SK-N-SH treated with all-trans-retinoic acid at 6 μM for 48 hours (cell line): Measurements from ENCODE around the gene DYNLT2.

Experiments used
- ATAC-seq: fragments of 200-7000 bp; cut with Tn5 transposase; 3 replicates; pipeline ENCODE4 v1.9.1; 2020; ENCODE audit warnings: mild to moderate bottlenecking, moderate library complexity
- ARNTL ChIP-seq: fragments of 450-650 bp; formaldehyde crosslinking; IDR thresholded peaks from 2 replicates; pipeline ENCODE4 v1.5.0; 2020; ENCODE audit warnings: low read depth, mild to moderate bottlenecking, moderate library complexity, borderline replicate concordance
- BACH2 ChIP-seq: fragments of 250-450 bp; sonication (Bioruptor Pico); IDR thresholded peaks from 2 replicates; pipeline ENCODE4 v1.9.0; 2021; ENCODE audit warnings: mild to moderate bottlenecking, borderline replicate concordance
- CSDC2 ChIP-seq: fragments of 250-450 bp; sonication (Bioruptor Pico); IDR thresholded peaks from 2 replicates; pipeline ENCODE4 v1.5.0; 2020; ENCODE audit warnings: mild to moderate bottlenecking, moderate library complexity
- ESRRG ChIP-seq: fragments of 250-450 bp; sonication (Bioruptor Pico); IDR thresholded peaks from 2 replicates; pipeline ENCODE4 v1.6.1; 2021; ENCODE audit warnings: mild to moderate bottlenecking
- GLIS3 ChIP-seq: fragments of 250-450 bp; sonication (Bioruptor Pico); IDR thresholded peaks from 2 replicates; pipeline ENCODE4 v1.5.0; 2020; ENCODE audit warnings: mild to moderate bottlenecking, moderate library complexity
- ISL1 ChIP-seq: fragments of 250-450 bp; sonication (Bioruptor Pico); IDR thresholded peaks from 2 replicates; pipeline ENCODE4 v2.1.2; 2022; ENCODE audit warnings: mild to moderate bottlenecking, moderate library complexity
- OSR1 ChIP-seq: fragments of 250-450 bp; sonication (Bioruptor Pico); IDR thresholded peaks from 2 replicates; pipeline ENCODE4 v1.8.0; 2022; ENCODE audit warnings: moderate library complexity, mild to moderate bottlenecking, inconsistent platforms
- PPARA ChIP-seq: fragments of 250-450 bp; sonication (Bioruptor Pico); IDR thresholded peaks from 2 replicates; pipeline ENCODE4 v1.5.0; 2020; ENCODE audit warnings: mild to moderate bottlenecking, borderline replicate concordance
- RARB ChIP-seq: fragments of 250-450 bp; sonication (Bioruptor Pico); IDR thresholded peaks from 2 replicates; pipeline ENCODE4 v1.8.0; 2021; ENCODE audit warnings: mild to moderate bottlenecking, moderate library complexity
- SNAI2 ChIP-seq: fragments of 250-450 bp; sonication (Bioruptor Pico); IDR thresholded peaks from 2 replicates; pipeline ENCODE4 v1.5.0; 2020; ENCODE audit warnings: mild to moderate bottlenecking, moderate library complexity
- TCF4 ChIP-seq: fragments of 250-450 bp; sonication (Bioruptor Pico); IDR thresholded peaks from 2 replicates; pipeline ENCODE4 v1.8.0; 2021; ENCODE audit warnings: mild to moderate bottlenecking, moderate library complexity, borderline replicate concordance
- TOX ChIP-seq: fragments of 250-450 bp; sonication (Bioruptor Pico); IDR thresholded peaks from 2 replicates; pipeline ENCODE4 v1.8.0; 2021; ENCODE audit warnings: mild to moderate bottlenecking, moderate library complexity, borderline replicate concordance
- ZC3H10 ChIP-seq: fragments of 250-450 bp; sonication (Bioruptor Pico); IDR thresholded peaks from 2 replicates; pipeline ENCODE4 v1.5.1; 2021; ENCODE audit warnings: mild to moderate bottlenecking, moderate library complexity
- ZFP3 ChIP-seq: fragments of 250-450 bp; sonication (Bioruptor Pico); IDR thresholded peaks from 2 replicates; pipeline ENCODE4 v1.5.0; 2020; ENCODE audit warnings: mild to moderate bottlenecking, moderate library complexity
- ZFP30 ChIP-seq: fragments of 450-650 bp; formaldehyde crosslinking; IDR thresholded peaks from 2 replicates; pipeline ENCODE4 v1.5.0; 2022; ENCODE audit warnings: mild to moderate bottlenecking, moderate library complexity
- ZNF565 ChIP-seq: fragments of 450-650 bp; formaldehyde crosslinking; conservative IDR thresholded peaks from 2 replicates; pipeline ENCODE4 v1.5.0; 2020; ENCODE audit warnings: low read depth, mild to moderate bottlenecking, moderate library complexity
- ZNF70 ChIP-seq: fragments of 450-650 bp; formaldehyde crosslinking; IDR thresholded peaks from 2 replicates; pipeline ENCODE4 v1.5.0; 2020; ENCODE audit warnings: mild to moderate bottlenecking, moderate library complexity
- ZNF8 ChIP-seq: fragments of 450-650 bp; formaldehyde crosslinking; IDR thresholded peaks from 2 replicates; pipeline ENCODE4 v1.5.0; 2020; ENCODE audit warnings: mild to moderate bottlenecking, moderate library complexity
- TF ChIP-seq, protein P1 (sequence below): fragments of 250-450 bp; sonication (Bioruptor Pico); IDR thresholded peaks from 2 replicates; pipeline ENCODE4 v1.5.1; 2021; ENCODE audit warnings: mild to moderate bottlenecking, moderate library complexity
- TF ChIP-seq, protein P2 (sequence below): fragments of 250-450 bp; sonication (Bioruptor Pico); IDR thresholded peaks from 2 replicates; pipeline ENCODE4 v1.5.1; 2020; ENCODE audit warnings: low read depth, mild to moderate bottlenecking, moderate library complexity
- TF ChIP-seq, protein P3 (sequence below): fragments of 250-450 bp; sonication (Bioruptor Pico); IDR thresholded peaks from 2 replicates; pipeline ENCODE4 v1.8.0; 2021; ENCODE audit warnings: low read depth, mild to moderate bottlenecking, moderate library complexity, borderline replicate concordance
- TF ChIP-seq, protein P4 (sequence below): fragments of 250-450 bp; sonication (Bioruptor Pico); IDR thresholded peaks from 2 replicates; pipeline ENCODE4 v1.5.0; 2020; ENCODE audit warnings: mild to moderate bottlenecking, moderate library complexity

DYNLT2 gene

DNA sequence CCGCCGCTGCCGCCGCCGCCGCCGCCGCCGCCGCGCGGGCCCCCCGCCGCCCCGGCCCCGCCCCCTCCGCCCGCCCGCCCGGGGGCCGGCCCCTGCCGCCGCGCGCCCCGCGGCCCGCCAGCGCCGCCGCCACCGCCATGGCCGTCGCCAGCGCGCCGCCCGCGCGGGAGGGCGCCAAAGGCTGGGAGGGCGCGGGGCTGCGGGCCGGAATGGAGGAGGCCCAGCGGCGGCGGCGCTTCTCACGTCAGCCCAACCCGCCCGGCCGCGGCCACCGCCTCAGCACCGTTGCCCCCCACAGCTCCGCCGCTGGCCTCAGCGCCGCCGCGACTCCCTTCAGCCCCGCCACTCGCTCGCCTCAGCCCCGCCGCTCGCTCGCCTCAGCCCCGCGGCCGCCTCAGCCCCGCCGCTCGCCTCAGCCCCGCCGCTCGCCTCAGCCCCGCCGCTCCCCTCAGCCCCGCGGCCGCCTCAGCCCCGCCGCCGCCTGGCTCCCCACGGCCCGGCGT is 27.3 kb downstream of the DYNLT2 start:
- TF ChIP-seq, protein P1, sequence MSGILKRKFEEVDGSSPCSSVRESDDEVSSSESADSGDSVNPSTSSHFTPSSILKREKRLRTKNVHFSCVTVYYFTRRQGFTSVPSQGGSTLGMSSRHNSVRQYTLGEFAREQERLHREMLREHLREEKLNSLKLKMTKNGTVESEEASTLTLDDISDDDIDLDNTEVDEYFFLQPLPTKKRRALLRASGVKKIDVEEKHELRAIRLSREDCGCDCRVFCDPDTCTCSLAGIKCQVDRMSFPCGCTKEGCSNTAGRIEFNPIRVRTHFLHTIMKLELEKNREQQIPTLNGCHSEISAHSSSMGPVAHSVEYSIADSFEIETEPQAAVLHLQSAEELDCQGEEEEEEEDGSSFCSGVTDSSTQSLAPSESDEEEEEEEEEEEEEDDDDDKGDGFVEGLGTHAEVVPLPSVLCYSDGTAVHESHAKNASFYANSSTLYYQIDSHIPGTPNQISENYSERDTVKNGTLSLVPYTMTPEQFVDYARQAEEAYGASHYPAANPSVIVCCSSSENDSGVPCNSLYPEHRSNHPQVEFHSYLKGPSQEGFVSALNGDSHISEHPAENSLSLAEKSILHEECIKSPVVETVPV (CRISPR knock-in tag): no peak
- TF ChIP-seq ZNF565 (CRISPR knock-in tag) (no peak), ISL1 (no peak), CSDC2 (CRISPR knock-in tag) (no peak), ESRRG (CRISPR knock-in tag) (no peak), BACH2 (CRISPR knock-in tag) (no peak), GLIS3 (no peak), ZNF70 (CRISPR knock-in tag) (no peak), ZC3H10 (CRISPR knock-in tag) (no peak), OSR1 (CRISPR knock-in tag) (no peak)
- TF ChIP-seq, protein P2, sequence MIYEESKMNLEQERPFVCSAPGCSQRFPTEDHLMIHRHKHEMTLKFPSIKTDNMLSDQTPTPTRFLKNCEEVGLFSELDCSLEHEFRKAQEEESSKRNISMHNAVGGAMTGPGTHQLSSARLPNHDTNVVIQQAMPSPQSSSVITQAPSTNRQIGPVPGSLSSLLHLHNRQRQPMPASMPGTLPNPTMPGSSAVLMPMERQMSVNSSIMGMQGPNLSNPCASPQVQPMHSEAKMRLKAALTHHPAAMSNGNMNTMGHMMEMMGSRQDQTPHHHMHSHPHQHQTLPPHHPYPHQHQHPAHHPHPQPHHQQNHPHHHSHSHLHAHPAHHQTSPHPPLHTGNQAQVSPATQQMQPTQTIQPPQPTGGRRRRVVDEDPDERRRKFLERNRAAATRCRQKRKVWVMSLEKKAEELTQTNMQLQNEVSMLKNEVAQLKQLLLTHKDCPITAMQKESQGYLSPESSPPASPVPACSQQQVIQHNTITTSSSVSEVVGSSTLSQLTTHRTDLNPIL (CRISPR knock-in tag): no peak
- ATAC-seq: peak; percentile 4

DNA sequence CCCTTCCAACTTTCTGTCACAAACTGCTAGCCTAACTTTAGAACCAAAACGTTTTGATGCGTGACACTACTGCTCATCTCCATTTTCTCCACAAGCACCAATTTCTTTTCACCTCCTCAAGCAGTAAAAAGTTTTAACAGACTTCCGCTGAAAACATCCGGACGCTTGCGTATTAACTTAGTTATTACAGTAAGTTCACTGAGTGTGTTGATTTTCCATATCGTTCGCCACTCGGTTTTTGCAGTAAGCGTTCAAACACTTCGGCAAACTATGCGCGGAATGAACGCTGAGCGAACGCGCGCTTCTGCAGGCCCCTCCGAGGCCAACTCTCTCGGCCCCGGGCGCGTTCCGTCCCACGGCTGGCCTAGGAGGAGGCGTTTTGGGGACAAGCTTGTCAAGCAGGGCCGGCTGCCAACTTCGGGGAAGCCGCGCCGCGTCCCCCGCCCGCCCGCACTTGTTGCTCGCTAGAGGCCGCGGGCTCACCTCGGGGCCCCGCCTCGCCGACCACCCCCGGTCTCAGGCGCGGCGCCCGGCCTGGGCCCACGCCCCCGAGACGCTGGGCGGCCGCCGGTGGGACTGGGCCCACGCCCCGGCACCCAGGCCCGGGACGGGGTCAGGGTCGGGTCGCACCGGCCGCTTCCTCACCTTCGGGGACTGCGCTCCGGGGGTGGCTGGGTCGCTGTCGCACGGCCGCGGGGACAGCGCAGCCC is 28.0 kb downstream of the DYNLT2 start:
- peak; percentile 54 for ATAC-seq

DNA sequence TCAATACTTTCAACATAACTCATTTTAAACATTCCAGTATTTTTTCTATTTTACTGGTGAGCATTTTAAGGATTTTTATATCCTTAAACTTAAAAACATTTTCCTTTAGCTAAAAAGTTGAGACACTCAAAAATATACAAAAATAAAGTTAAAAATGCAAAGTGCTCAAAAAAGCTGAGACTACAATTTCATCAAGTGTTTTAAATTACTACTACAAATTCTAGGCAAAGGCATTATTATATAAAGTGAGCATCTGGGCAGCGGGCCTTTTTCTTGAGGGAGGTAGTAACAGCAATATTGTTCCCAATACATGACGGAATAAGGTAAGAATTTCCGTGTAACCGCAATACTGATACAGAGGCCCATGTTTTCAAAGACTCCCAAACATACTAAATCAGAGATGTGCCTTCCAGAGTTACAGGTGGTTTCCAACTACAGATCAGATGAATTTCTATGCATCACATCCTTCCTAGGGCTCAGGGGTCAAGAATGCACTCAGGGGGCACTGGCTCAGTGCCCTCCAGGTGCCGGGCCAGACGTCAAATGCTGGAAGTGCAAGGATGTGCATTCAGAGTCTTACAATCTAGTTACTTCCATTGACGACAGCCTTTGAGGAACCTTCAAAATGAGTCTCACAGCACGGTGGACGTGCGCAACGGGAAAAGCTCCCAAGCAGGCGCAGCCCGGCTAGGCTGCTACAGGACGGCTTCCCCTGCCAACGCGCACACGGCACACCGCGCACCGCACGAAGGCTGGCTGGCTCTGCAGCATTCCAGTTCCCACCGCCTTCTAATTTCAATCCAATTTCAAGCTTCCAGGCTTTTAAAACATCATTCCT is 28.8 kb downstream of the DYNLT2 start:
- peak; percentile 76 for ATAC-seq
- TF ChIP-seq ESRRG (CRISPR knock-in tag) (no peak), ZNF8 (CRISPR knock-in tag) (no peak), CSDC2 (CRISPR knock-in tag) (no peak), GLIS3 (no peak), ZNF70 (CRISPR knock-in tag) (no peak), PPARA (CRISPR knock-in tag) (no peak), TCF4 (CRISPR knock-in tag) (no peak), ZFP3 (no peak), BACH2 (CRISPR knock-in tag) (no peak), ISL1 (no peak)
- TF ChIP-seq, protein P3, sequence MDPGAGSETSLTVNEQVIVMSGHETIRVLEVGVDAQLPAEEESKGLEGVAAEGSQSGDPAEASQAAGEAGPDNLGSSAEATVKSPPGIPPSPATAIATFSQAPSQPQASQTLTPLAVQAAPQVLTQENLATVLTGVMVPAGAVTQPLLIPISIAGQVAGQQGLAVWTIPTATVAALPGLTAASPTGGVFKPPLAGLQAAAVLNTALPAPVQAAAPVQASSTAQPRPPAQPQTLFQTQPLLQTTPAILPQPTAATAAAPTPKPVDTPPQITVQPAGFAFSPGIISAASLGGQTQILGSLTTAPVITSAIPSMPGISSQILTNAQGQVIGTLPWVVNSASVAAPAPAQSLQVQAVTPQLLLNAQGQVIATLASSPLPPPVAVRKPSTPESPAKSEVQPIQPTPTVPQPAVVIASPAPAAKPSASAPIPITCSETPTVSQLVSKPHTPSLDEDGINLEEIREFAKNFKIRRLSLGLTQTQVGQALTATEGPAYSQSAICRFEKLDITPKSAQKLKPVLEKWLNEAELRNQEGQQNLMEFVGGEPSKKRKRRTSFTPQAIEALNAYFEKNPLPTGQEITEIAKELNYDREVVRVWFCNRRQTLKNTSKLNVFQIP: no peak
- TF ChIP-seq, protein P4, sequence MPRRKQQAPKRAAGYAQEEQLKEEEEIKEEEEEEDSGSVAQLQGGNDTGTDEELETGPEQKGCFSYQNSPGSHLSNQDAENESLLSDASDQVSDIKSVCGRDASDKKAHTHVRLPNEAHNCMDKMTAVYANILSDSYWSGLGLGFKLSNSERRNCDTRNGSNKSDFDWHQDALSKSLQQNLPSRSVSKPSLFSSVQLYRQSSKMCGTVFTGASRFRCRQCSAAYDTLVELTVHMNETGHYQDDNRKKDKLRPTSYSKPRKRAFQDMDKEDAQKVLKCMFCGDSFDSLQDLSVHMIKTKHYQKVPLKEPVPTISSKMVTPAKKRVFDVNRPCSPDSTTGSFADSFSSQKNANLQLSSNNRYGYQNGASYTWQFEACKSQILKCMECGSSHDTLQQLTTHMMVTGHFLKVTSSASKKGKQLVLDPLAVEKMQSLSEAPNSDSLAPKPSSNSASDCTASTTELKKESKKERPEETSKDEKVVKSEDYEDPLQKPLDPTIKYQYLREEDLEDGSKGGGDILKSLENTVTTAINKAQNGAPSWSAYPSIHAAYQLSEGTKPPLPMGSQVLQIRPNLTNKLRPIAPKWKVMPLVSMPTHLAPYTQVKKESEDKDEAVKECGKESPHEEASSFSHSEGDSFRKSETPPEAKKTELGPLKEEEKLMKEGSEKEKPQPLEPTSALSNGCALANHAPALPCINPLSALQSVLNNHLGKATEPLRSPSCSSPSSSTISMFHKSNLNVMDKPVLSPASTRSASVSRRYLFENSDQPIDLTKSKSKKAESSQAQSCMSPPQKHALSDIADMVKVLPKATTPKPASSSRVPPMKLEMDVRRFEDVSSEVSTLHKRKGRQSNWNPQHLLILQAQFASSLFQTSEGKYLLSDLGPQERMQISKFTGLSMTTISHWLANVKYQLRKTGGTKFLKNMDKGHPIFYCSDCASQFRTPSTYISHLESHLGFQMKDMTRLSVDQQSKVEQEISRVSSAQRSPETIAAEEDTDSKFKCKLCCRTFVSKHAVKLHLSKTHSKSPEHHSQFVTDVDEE (CRISPR knock-in tag): no peak
- TF ChIP-seq, protein P1 (CRISPR knock-in tag): no peak

More for the DNA sequence above, 28.0 kb downstream of the DYNLT2 start:
- TF ChIP-seq TCF4 (CRISPR knock-in tag) (no peak), GLIS3 (no peak), SNAI2 (CRISPR knock-in tag) (no peak), CSDC2 (CRISPR knock-in tag) (no peak), ARNTL (CRISPR knock-in tag) (no peak), TOX (CRISPR knock-in tag) (no peak), ZNF70 (CRISPR knock-in tag) (no peak), ZFP3 (no peak), ZFP30 (CRISPR knock-in tag) (no peak), ZNF8 (CRISPR knock-in tag) (no peak), ZC3H10 (CRISPR knock-in tag) (no peak), ZNF565 (CRISPR knock-in tag) (no peak), ISL1 (no peak), PPARA (CRISPR knock-in tag) (no peak), RARB (CRISPR knock-in tag) (no peak), ESRRG (CRISPR knock-in tag) (no peak)
- TF ChIP-seq, protein P2 (CRISPR knock-in tag): no peak
- TF ChIP-seq, protein P3: no peak
